RWPE1 (cell line): ENCODE measurements around the gene PIGX.
A peak's percentile ranks its signal among the peaks of the same experiment; 100 is the strongest.
"Not testable (repeated sequence)": the region's sequence is repeated elsewhere in the genome, so short reads cannot be mapped to it uniquely, and the experiment has no call there.

Experiments used
- CTCF ChIA-PET: fragments of 350-600 bp; sonication (Branson Sonifier 250); formaldehyde crosslinking; extraction: SDS; loops from one replicate; lab custom pipeline; 2021; lab: Yijun Ruan, JAX
- POLR2A ChIA-PET: fragments of 400-600 bp; formaldehyde crosslinking; extraction: SDS; loops from one replicate; lab custom pipeline; 2020; ENCODE audit warnings: antibody characterized with exemption; ENCODE audit not compliant: low non-redundant PET; lab: Yijun Ruan, JAX
- DNase-seq: peaks from one replicate; pipeline ENCODE4 v3.0.0; 2012; ENCODE audit warnings: low spot score
- H3K27ac ChIP-seq: fragments of 450-650 bp; 2 replicates; pipeline ENCODE4 v1.5.1; 2017
- TF ChIP-seq, protein P1 (sequence below): fragments of 450-650 bp; conservative IDR thresholded peaks from 2 replicates; pipeline ENCODE4 v1.5.1; 2017; ENCODE audit warnings: low read depth, mild to moderate bottlenecking

Gene PIGX

DNA sequence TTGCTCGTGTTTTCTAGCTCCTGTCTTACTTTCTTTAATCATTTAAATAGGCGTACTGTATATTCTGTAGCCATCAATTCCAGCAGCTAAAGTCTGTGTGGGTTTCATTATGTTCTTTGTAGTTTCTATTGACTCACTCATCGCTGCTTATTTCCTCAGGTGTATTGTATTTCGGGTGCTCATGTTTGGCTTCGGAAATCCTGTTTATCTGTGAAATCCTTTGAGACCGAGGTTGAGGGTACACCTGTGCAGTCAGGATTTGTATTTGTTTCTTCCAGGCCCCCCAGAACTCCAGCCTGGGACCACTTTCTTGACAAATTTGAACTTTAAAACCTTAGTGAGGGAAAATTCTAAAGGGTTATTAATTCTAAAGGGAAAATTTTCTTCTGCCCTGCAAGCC, 25.5 kb downstream of the PIGX start:
- ChIA-PET CTCF (no interaction called here), POLR2A (no interaction called here)
- no peak for DNase-seq
- no peak overlapping the region for H3K27ac ChIP-seq
- TF ChIP-seq, protein P1, sequence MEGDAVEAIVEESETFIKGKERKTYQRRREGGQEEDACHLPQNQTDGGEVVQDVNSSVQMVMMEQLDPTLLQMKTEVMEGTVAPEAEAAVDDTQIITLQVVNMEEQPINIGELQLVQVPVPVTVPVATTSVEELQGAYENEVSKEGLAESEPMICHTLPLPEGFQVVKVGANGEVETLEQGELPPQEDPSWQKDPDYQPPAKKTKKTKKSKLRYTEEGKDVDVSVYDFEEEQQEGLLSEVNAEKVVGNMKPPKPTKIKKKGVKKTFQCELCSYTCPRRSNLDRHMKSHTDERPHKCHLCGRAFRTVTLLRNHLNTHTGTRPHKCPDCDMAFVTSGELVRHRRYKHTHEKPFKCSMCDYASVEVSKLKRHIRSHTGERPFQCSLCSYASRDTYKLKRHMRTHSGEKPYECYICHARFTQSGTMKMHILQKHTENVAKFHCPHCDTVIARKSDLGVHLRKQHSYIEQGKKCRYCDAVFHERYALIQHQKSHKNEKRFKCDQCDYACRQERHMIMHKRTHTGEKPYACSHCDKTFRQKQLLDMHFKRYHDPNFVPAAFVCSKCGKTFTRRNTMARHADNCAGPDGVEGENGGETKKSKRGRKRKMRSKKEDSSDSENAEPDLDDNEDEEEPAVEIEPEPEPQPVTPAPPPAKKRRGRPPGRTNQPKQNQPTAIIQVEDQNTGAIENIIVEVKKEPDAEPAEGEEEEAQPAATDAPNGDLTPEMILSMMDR = no peak

DNA sequence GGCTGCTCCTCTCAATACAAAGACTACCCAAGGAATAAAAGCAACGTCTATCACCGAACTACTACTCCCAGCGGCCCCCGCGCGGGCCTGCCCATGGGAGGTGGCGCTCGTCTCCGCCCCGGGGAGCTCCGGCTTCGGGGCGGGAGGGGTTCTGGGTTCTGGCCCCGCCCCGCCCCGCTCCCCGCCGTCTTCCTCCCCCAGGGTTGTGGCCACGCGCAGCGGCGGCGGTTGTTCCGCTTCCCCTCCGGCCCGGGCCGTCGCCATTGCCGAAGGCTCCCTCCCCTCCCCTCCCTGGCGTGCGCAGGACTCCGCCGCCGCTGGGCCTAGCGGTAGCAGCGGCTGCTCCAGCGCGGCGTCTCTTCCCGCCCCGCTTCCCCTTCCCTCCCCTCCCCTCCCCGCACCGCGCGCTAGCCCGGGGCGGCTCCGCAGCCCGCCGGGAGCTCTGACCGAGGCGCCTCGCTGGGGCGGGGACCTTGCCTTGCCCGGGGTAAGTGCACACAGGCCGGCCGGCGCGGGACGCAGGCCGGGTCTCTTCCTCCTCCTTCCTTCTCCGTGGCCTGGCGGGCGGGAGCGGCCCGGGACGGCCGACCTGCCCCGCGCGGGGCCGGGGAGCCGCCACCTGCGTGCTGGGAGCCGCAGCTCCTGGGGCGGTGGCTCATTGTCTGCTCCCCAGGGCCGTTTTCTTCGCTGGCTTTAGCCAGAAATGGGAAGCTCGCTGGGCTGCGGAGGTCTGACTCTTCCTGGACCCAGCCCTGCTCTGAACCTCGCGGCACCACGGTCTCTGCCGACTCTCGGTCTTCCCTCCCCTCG, 27.7 kb downstream of the PIGX start, which contains the start of gene PAK2:
PAK2 (plus strand) TSS at position 187 of the 810 bp plus-strand sequence. CDS start 42,790 bp downstream, outside the sequence.
- TF ChIP-seq, protein P1 = no peak
- POLR2A ChIA-PET = interaction anchor here (0.6 to 1.2 kb wide), 4 partner anchors 10 to 205 kb away, joined by 3 to 5 read pairs (median 4); partner anchors contain the start of genes CEP19 and PIGX
- CTCF ChIA-PET = interaction anchor here (0.7 to 1.1 kb wide), 3 partner anchors 129 to 660 kb away, joined by 3 to 4 read pairs (median 3); partner anchors contain the start of gene NCBP2
- H3K27ac ChIP-seq = peak within 1 kb of the TSS; percentile 95
- peak; percentile 90 for DNase-seq

DNA sequence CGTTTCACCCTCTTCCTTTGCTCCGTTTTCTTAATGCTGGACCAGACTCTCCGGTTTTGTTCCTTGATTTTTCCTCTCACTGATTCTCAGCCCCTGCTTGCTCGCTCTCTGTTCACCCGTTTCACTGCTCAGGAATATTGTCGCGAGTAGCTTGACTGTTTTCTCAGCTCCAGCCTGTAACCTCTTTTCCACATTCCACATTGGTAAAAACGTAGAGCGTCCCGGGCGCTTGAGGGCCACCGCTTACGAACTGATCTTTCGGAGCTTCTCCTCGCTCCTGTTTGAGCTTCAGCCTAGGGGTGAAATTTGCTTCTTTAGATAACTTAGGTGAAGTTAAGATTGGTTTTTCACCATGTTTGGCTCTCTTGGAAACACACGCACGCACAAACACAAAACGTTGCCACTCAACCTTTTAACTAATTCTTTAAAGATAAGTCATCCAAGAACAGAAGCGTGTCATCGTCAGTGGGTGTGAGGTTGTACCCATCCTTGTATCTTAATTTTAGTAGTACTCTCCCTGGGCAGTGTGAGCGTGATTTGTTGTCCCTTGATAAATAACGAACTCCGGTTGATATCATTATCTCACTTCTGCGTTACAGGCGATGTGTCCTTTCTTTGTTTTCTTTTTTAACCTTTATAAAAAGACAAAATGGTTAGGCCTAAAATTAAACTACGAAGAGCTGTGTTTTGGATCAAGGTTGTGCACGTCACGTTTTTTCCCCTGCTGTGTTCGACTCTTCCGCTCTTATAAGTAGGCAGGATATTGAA, 28.5 kb downstream of the PIGX start:
- TF ChIP-seq, protein P1 = no peak
- CTCF ChIA-PET = interaction anchor here (0.6 to 1.1 kb wide), 5 partner anchors 28 to 715 kb away, joined by 3 to 4 read pairs (median 3); partner anchors contain the start of gene NCBP2
- DNase-seq = peak; percentile 25
- POLR2A ChIA-PET = interaction anchor here (0.6 to 1.2 kb wide), 4 partner anchors 28 to 204 kb away, joined by 3 to 5 read pairs (median 4); partner anchors contain the start of genes CEP19 and PIGX
- H3K27ac ChIP-seq = peak overlapping the region; percentile 95

DNA sequence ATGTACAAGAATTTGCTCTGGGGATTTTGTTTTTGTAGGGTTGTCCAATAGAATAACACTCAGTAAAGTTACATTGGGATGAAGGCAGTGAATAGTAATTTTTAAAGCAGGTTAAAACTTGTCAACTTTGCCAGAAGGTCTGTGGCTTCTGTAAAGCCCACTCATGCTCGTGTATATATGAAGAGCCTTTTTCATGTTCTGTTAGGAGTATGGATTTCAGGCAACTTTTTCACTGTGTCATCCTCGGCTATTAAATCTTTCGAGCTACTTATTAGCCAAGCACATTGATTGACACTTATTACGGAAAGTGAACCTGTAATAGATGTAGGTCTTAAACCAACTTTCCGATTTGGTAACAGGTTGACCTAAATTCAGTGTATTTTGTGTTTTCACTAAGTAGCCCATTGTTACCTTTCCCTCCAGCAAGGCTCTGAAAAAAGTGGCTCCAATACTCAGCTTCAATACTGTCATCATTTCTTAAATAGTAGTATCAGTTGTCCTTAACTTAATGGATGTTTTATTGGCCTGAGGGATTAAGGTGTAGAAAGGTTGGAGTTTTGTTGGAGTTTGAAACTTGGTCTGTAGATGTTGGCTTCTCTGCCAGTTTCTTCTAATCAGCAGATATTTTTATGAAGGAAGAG, 29.2 kb downstream of the PIGX start:
- no peak for DNase-seq
- ChIA-PET POLR2A (interaction anchor here (0.6 kb wide), 1 partner anchor 42 kb away, joined by 3 read pairs; no protein-coding TSS in a partner anchor), CTCF (interaction anchor here (0.7 kb wide), 1 partner anchor 716 kb away, joined by 3 read pairs; no protein-coding TSS in a partner anchor)
- H3K27ac ChIP-seq = no peak overlapping the region
- TF ChIP-seq, protein P1 = no peak

DNA sequence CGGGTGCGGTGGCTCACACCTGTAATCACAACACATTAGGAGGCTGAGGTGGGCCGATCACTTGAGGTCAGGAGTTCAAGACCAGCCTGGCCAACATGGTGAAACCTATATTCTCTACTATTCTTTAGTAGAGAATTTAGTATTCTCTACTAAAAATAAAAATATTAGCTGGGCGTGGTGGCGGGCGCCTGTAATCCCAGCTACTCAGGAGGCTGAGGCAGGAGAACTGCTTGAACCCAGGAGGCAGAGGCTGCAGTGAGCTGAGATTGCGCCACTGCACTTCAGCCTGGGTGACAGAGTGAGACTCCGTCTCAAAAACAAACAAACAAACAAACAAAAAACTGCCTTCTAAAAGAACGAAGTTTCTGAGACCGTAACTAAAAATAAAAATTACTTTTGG, 31.4 kb downstream of the PIGX start:
- DNase-seq, H3K27ac ChIP-seq, POLR2A ChIA-PET: not testable (repeated sequence)
- CTCF ChIA-PET = interaction anchor here (0.6 to 0.7 kb wide), 2 partner anchors 129 to 198 kb away, joined by 3 read pairs; no protein-coding TSS in a partner anchor

DNA sequence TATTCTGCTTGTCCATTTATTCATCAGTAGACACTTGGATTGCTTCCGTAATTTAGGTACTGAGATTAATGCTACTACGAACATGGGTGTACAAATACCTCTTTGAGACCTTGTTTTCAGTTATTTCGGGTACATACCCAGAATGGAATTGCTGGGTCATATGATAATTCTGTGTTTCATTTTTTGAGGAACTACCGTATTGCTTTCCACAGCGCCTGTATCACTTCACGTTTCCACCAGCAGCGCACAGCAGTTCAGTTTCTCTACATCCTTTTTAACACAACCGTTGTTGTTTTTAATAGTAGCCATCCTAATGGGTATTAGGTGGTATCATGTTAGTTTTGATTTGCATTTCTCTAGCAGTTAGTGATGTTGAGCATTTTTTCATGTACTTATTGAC, 36.9 kb downstream of the PIGX start:
- CTCF ChIA-PET = no interaction called here
- POLR2A ChIA-PET = no interaction called here
- no peak for DNase-seq
- no peak overlapping the region for H3K27ac ChIP-seq
- TF ChIP-seq, protein P1 = no peak
